HEK293 (cell line): ENCODE data around the gene SORBS2.

Experiments
- ZBTB21 ChIP-seq: fragments of 450-650 bp; formaldehyde crosslinking; IDR thresholded peaks from 2 replicates; pipeline ENCODE4 v1.5.1; 2017; ENCODE audit warnings: missing biosample characterization, missing genetic modification characterization
- ZNF155 ChIP-seq: fragments of 450-650 bp; formaldehyde crosslinking; IDR thresholded peaks from 2 replicates; pipeline ENCODE4 v1.5.1; 2016; ENCODE audit warnings: missing biosample characterization, missing genetic modification characterization
- ZNF610 ChIP-seq: fragments of 450-650 bp; formaldehyde crosslinking; IDR thresholded peaks from 2 replicates; pipeline ENCODE4 v1.5.1; 2016; ENCODE audit warnings: missing biosample characterization, missing genetic modification characterization, borderline replicate concordance
- ZNF837 ChIP-seq: fragments of 450-650 bp; formaldehyde crosslinking; IDR thresholded peaks from 2 replicates; pipeline ENCODE4 v1.5.1; 2016; ENCODE audit warnings: missing biosample characterization, missing genetic modification characterization
- TF ChIP-seq, protein P1 (sequence below): fragments of 450-650 bp; IDR thresholded peaks from 2 replicates; pipeline ENCODE4 v1.5.1; 2018; ENCODE audit warnings: missing biosample characterization, mild to moderate bottlenecking, missing genetic modification characterization
- TF ChIP-seq, protein P2 (sequence below): fragments of 450-650 bp; formaldehyde crosslinking; IDR thresholded peaks from 2 replicates; pipeline ENCODE4 v1.5.1; 2016; ENCODE audit warnings: missing biosample characterization, missing genetic modification characterization
- TF ChIP-seq, protein P3 (sequence below): fragments of 450-650 bp; formaldehyde crosslinking; IDR thresholded peaks from 2 replicates; pipeline ENCODE4 v1.5.1; 2016; ENCODE audit warnings: missing biosample characterization, missing genetic modification characterization
- TF ChIP-seq, protein P4 (sequence below): fragments of 450-650 bp; formaldehyde crosslinking; IDR thresholded peaks from 2 replicates; pipeline ENCODE4 v1.5.1; 2016; ENCODE audit warnings: missing biosample characterization, missing genetic modification characterization

DNA sequence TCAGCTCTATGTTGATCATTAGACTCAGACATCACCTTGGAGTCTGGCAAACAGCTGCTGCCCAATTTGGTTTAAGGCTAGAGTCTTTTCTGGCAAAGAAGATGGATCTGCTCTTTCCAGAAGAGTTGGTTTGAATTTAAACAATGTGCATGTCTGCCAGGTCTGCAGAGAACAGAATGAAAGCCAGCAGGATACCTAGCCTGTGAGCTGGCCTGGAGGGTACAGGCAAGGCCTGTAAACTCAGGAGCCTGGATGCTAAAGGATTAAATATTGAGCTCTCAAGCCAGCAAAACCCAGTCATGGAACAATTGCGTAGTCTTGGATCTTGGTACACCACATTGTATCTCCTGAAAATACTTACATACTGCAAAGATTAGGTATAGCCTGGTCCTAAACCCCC is 261.1 kb downstream of the SORBS2 start:
- TF ChIP-seq ZNF837 (no peak), ZBTB21 (tag by site-specific recombination) (no peak), ZNF610 (no peak), ZNF155 (tag by site-specific recombination) (no peak)
- TF ChIP-seq, protein P1, sequence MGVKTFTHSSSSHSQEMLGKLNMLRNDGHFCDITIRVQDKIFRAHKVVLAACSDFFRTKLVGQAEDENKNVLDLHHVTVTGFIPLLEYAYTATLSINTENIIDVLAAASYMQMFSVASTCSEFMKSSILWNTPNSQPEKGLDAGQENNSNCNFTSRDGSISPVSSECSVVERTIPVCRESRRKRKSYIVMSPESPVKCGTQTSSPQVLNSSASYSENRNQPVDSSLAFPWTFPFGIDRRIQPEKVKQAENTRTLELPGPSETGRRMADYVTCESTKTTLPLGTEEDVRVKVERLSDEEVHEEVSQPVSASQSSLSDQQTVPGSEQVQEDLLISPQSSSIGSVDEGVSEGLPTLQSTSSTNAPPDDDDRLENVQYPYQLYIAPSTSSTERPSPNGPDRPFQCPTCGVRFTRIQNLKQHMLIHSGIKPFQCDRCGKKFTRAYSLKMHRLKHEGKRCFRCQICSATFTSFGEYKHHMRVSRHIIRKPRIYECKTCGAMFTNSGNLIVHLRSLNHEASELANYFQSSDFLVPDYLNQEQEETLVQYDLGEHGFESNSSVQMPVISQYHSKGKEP (tag by site-specific recombination), result no peak
- TF ChIP-seq, protein P2, sequence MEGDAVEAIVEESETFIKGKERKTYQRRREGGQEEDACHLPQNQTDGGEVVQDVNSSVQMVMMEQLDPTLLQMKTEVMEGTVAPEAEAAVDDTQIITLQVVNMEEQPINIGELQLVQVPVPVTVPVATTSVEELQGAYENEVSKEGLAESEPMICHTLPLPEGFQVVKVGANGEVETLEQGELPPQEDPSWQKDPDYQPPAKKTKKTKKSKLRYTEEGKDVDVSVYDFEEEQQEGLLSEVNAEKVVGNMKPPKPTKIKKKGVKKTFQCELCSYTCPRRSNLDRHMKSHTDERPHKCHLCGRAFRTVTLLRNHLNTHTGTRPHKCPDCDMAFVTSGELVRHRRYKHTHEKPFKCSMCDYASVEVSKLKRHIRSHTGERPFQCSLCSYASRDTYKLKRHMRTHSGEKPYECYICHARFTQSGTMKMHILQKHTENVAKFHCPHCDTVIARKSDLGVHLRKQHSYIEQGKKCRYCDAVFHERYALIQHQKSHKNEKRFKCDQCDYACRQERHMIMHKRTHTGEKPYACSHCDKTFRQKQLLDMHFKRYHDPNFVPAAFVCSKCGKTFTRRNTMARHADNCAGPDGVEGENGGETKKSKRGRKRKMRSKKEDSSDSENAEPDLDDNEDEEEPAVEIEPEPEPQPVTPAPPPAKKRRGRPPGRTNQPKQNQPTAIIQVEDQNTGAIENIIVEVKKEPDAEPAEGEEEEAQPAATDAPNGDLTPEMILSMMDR, result no peak
- TF ChIP-seq, protein P3, sequence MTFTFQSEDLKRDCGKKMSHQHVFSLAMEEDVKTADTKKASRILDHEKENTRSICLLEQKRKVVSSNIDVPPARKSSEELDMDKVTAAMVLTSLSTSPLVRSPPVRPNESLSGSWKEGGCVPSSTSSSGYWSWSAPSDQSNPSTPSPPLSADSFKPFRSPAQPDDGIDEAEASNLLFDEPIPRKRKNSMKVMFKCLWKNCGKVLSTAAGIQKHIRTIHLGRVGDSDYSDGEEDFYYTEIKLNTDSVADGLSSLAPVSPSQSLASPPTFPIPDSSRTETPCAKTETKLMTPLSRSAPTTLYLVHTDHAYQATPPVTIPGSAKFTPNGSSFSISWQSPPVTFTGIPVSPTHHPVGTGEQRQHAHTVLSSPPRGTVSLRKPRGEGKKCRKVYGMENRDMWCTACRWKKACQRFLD (tag by site-specific recombination), result no peak
- TF ChIP-seq, protein P4, sequence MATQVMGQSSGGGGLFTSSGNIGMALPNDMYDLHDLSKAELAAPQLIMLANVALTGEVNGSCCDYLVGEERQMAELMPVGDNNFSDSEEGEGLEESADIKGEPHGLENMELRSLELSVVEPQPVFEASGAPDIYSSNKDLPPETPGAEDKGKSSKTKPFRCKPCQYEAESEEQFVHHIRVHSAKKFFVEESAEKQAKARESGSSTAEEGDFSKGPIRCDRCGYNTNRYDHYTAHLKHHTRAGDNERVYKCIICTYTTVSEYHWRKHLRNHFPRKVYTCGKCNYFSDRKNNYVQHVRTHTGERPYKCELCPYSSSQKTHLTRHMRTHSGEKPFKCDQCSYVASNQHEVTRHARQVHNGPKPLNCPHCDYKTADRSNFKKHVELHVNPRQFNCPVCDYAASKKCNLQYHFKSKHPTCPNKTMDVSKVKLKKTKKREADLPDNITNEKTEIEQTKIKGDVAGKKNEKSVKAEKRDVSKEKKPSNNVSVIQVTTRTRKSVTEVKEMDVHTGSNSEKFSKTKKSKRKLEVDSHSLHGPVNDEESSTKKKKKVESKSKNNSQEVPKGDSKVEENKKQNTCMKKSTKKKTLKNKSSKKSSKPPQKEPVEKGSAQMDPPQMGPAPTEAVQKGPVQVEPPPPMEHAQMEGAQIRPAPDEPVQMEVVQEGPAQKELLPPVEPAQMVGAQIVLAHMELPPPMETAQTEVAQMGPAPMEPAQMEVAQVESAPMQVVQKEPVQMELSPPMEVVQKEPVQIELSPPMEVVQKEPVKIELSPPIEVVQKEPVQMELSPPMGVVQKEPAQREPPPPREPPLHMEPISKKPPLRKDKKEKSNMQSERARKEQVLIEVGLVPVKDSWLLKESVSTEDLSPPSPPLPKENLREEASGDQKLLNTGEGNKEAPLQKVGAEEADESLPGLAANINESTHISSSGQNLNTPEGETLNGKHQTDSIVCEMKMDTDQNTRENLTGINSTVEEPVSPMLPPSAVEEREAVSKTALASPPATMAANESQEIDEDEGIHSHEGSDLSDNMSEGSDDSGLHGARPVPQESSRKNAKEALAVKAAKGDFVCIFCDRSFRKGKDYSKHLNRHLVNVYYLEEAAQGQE, result no peak
